ENCODE data around the gene ANKRD35.
"Not testable (repeated sequence)": the region's sequence is repeated elsewhere in the genome, so short reads cannot be mapped to it uniquely, and the experiment has no call there.

The ANKRD35 gene

GRCh38 chr1:145857170-145857569 is 28.5 kb downstream of the ANKRD35 start:
- no peak for DNase-seq

GRCh38 chr1:145855426-145855948 is 30.2 kb downstream of the ANKRD35 start:
- no peak for DNase-seq

- DNase-seq: peak in 1 of 6 experiments; percentile 3
Observed at GRCh38 chr1:145849356-145850160, 36.1 kb downstream of the ANKRD35 start.

GRCh38 chr1:145847827-145848226 is 37.8 kb downstream of the ANKRD35 start:
- no peak for DNase-seq

- DNase-seq: peak in 4 of 6 experiments; percentile 7 to 47 (median 20)
Observed at GRCh38 chr1:145846201-145846612, 39.5 kb downstream of the ANKRD35 start.

- DNase-seq: peak; percentile 41 to 77 (median 66)
Observed at GRCh38 chr1:145845514-145846161, 40.0 kb downstream of the ANKRD35 start, which contains the start of gene NUDT17. NUDT17 (plus strand) TSS chr1:145845630; CDS start chr1:145845641, 11 bp downstream.

GRCh38 chr1:145845144-145845513 is 40.5 kb downstream of the ANKRD35 start:
- peak in 1 of 6 experiments; percentile 41 for DNase-seq

GRCh38 chr1:145843031-145843430 is 42.6 kb downstream of the ANKRD35 start:
- no peak for DNase-seq

- DNase-seq: no peak
Observed at GRCh38 chr1:145837656-145838055, 48.0 kb downstream of the ANKRD35 start.

- DNase-seq: not testable (repeated sequence)
Observed at GRCh38 chr1:145830810-145831209, 54.9 kb downstream of the ANKRD35 start.

GRCh38 chr1:145828367-145829026 is 57.2 kb downstream of the ANKRD35 start:
- no peak for DNase-seq

- DNase-seq: no peak
Observed at GRCh38 chr1:145827966-145828365, 57.7 kb downstream of the ANKRD35 start.

GRCh38 chr1:145826030-145826429 is 59.6 kb downstream of the ANKRD35 start:
- no peak for DNase-seq

GRCh38 chr1:145824499-145824842 is 61.2 kb downstream of the ANKRD35 start:
- DNase-seq: no peak

- peak; percentile 73 to 87 (median 80) for DNase-seq
Observed at GRCh38 chr1:145823565-145824498, 61.8 kb downstream of the ANKRD35 start, which contains the start of the genes POLR3C and RNF115. POLR3C (plus strand) TSS chr1:145824200; CDS start chr1:145825777, 1,577 bp downstream. RNF115 (minus strand) TSS chr1:145824095; CDS start chr1:145823873, 222 bp downstream.

- DNase-seq: not testable (repeated sequence)
Observed at GRCh38 chr1:145822779-145823331, 62.8 kb downstream of the ANKRD35 start.

GRCh38 chr1:145818095-145818494 is 67.6 kb downstream of the ANKRD35 start:
- DNase-seq: not testable (repeated sequence)

All from stimulated activated naive CD4-positive, alpha-beta T cell (primary cell).